Right lobe of liver (tissue), 4 donors: Measurements from ENCODE around the gene DSCAML1.

Experiments used
- CTCF ChIP-seq, 4 donors: fragments of 200-600 bp in 3 of 4; fragments of 450-650 bp in 1 of 4; IDR thresholded peaks; one replicate each; pipeline versions ENCODE4 v1.5.1 to v1.8.0; 2016 to 2022; ENCODE audit warnings: antibody characterized with exemption in 4 of 4, mild to moderate bottlenecking in 2 of 4
- POLR2A ChIP-seq: fragments of 450-650 bp; IDR thresholded peaks from one replicate; pipeline ENCODE4 v1.6.1; 2017; ENCODE audit warnings: antibody characterized with exemption, mild to moderate bottlenecking
- donor health status: DM: no; HTN: no; CAD: no.
- donor health status: DM: no; HTN: no; CAD: no.
- donor health status: DM: no; HTN: yes; CAD: no.

GRCh38 chr11:117823294-117823945 lies 26.4 kb upstream of the DSCAML1 start:
- TF ChIP-seq CTCF (IDR thresholded peaks at IDR 0.05) (peak in 2 of 4 donors; percentile 8 to 21), POLR2A (no peak)
